Measurements from ENCODE around the gene DFFB.
A peak's percentile ranks its signal among the peaks of the same experiment; 100 is the strongest.

The DFFB gene

GRCh38 chr1:3863231-3863935 is 6.1 kb downstream of the DFFB start:
- ChIA-PET POLR2A (no interaction called here), CTCF (no interaction called here)
- Histone ChIP-seq H3K4me3 (ENCODE audit: low read depth, low read length) (no peak overlapping the region), H3K36me3 (ENCODE audit: control insufficient read depth in 2 of 2, insufficient read depth in 1 of 2, low read length in 2 of 2) (peaks cover 5 to 24% of the 10 kb centered on the region in 2 experiments; a peak in 2 of 3 replicates), H3K27ac (ENCODE audit: extremely low read depth, low read depth, low read length) (no peak overlapping the region), H3K4me1 (ENCODE audit: control insufficient read depth, insufficient read depth, low read length) (no peaks in the 10 kb centered on the region), H3K9me3 (ENCODE audit: control insufficient read depth, insufficient read depth, low read depth, low read length) (no peaks in the 10 kb centered on the region)
- TF ChIP-seq REST (tag by site-specific recombination; IDR thresholded peaks at IDR 0.05) (no peak), SCRT2 (tag by site-specific recombination; IDR thresholded peaks at IDR 0.05) (no peak), KLF1 (tag by site-specific recombination; IDR thresholded peaks at IDR 0.05) (no peak), ZNF510 (tag by site-specific recombination; IDR thresholded peaks at IDR 0.05; ENCODE audit: insufficient replicate concordance) (no peak), ZNF791 (tag by site-specific recombination; IDR thresholded peaks at IDR 0.05) (no peak), PRDM10 (tag by site-specific recombination; IDR thresholded peaks at IDR 0.05) (peak; percentile 49)

- ChIA-PET POLR2A (no interaction called here), CTCF (interaction anchor here (0.6 kb wide), 1 partner anchor 356 kb away, joined by 3 read pairs; no protein-coding TSS in a partner anchor)
- H3K9me3 ChIP-seq (ENCODE audit: control insufficient read depth, insufficient read depth, low read depth, low read length), result no peaks in the 10 kb centered on the region
- H3K36me3 ChIP-seq (ENCODE audit: control insufficient read depth in 2 of 2, insufficient read depth in 1 of 2, low read length in 2 of 2), result peaks cover 5 to 32% of the 10 kb centered on the region in 2 experiments; a peak in 2 of 3 replicates
- no peak for TF ChIP-seq HIC1 (tag by site-specific recombination; IDR thresholded peaks at IDR 0.05)
- no peak for TF ChIP-seq ZNF785 (tag by site-specific recombination; IDR thresholded peaks at IDR 0.05)
- TF ChIP-seq ZNF311 (tag by site-specific recombination; IDR thresholded peaks at IDR 0.05; ENCODE audit: borderline replicate concordance), result no peak
- H3K4me1 ChIP-seq (ENCODE audit: control insufficient read depth, insufficient read depth, low read length), result no peaks in the 10 kb centered on the region
- H3K4me3 ChIP-seq (ENCODE audit: low read depth, low read length), result no peak overlapping the region
- no peak overlapping the region for H3K27ac ChIP-seq (ENCODE audit: extremely low read depth, low read depth, low read length)
These were observed 7.6 kb downstream of the DFFB start for GRCh38 chr1:3864884-3865283.

- POLR2A ChIA-PET, result no interaction called here
- Histone ChIP-seq H3K36me3 (ENCODE audit: control insufficient read depth in 2 of 2, insufficient read depth in 1 of 2, low read length in 2 of 2) (peaks cover 5 to 36% of the 10 kb centered on the region in 2 experiments; a peak in 2 of 3 replicates), H3K4me1 (ENCODE audit: control insufficient read depth, insufficient read depth, low read length) (no peaks in the 10 kb centered on the region), H3K27ac (ENCODE audit: extremely low read depth, low read depth, low read length) (no peak overlapping the region), H3K4me3 (ENCODE audit: low read depth, low read length) (no peak overlapping the region), H3K9me3 (ENCODE audit: control insufficient read depth, insufficient read depth, low read depth, low read length) (no peaks in the 10 kb centered on the region)
- CTCF ChIA-PET, result interaction anchor here (0.6 kb wide), 1 partner anchor 355 kb away, joined by 3 read pairs; no protein-coding TSS in a partner anchor
- TF ChIP-seq SALL2 (tag by site-specific recombination; IDR thresholded peaks at IDR 0.05; ENCODE audit: borderline replicate concordance) (no peak), BCL11B (tag by site-specific recombination; IDR thresholded peaks at IDR 0.05; ENCODE audit: low read depth) (no peak), ZNF121 (tag by site-specific recombination; IDR thresholded peaks at IDR 0.05) (no peak), REPIN1 (tag by site-specific recombination; IDR thresholded peaks at IDR 0.05; ENCODE audit: low read depth) (no peak), ZNF324 (tag by site-specific recombination; IDR thresholded peaks at IDR 0.05) (no peak), ZBTB49 (tag by site-specific recombination; IDR thresholded peaks at IDR 0.05; ENCODE audit: low read depth) (no peak)
These were observed 8.4 kb downstream of the DFFB start for GRCh38 chr1:3865606-3866160.

All from HEK293 (cell line).